Suppressor macrophage (primary cell): ENCODE results near the gene ABI2.

ENCODE experiments used
- DNase-seq, 4 experiments: peaks; one replicate each; pipeline ENCODE4 v3.0.0-alpha.2; 2020 to 2022

The ABI2 gene

DNA sequence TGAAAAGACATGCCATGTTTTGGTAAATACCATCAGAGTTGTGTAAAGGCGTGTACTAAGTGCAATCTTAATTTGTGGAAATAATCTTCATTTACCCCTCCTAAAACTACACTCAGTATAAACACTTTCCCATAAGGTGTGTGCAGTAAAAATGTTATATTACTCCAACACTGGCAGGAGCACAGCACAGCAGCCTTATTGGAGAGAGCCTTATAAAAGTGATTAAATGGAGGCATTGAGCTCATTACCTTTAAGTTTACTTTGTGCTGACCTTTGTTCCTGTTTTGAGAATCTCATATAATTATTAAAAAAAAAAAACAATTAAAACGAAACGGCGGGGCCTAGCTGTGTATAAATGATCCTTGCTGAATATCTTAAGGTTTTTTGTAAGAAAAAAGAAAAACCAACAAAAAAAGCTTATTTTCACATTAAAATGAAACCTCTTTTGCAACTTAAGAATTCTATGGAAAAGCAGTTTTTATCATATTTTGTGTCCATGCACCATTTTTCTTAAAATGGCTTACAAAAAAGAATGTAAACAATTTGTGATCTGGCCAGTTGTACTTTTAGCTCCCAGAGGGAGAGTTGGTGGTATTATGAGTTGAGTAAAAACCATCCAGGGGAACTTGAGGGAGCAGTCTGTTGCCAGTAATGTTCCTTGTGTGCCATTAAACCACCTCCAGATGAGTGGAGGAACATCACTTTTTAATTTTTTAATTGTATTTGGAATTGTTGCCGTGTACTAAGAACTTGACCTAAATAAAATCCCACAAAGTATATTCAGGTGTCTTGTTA is 103.4 kb downstream of the ABI2 start:
- no peak for DNase-seq

DNA sequence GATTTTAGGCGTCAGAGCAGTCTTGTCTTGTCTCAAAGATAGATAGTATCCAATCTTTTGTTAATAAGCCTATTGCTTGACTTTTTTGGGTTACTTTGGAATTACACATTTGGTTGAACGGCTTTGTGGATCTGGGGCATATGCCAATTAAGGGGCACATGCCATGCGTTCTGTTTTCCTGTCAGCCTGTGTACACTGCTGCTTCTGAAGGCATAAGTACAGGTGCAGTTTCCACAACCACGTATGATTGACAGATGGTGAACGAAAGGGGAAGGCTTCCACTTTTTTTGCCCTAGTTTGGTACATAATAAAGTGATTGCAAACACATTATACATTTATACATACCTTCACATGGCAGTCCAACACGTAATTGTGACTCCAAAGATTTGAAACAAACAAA is 104.6 kb downstream of the ABI2 start:
- DNase-seq, result no peak

DNA sequence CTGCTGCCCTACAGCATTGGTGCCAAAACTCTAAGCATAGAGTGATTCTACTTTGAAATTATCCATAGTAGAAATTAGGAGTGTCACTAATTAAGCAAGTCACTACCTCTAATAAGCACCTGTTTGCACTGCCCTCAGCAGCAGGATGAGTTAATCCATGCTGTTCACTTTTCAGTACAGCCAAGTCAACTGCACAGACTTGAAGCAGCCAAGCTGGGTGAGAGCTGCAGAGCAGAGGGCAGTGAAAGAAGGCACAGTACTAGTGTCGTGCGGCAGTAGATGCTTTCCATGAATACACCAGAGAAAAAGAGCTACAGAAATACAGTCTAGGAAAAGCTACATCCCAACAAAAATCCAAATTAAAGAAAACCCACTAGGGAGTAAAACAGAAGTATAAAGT is 108.3 kb downstream of the ABI2 start:
- no peak for DNase-seq

DNA sequence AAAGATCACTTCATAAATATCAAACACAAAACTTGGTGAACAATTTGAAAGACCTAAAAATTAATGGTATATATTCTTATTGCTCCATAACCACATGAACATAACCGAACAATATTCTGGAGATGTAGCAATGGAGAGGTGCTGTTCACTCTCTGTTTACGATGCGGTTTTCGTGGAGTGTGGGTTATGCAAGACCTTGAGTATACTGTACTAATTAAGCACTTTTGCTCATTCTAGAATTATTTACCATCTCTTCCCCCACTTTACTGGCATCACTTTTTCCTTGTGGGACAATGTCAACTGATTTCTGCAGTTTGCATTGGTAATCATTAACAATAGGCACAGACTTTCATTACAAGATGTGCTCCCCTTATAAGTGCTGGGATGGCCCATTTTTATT is 109.3 kb downstream of the ABI2 start:
- DNase-seq, result no peak

DNA sequence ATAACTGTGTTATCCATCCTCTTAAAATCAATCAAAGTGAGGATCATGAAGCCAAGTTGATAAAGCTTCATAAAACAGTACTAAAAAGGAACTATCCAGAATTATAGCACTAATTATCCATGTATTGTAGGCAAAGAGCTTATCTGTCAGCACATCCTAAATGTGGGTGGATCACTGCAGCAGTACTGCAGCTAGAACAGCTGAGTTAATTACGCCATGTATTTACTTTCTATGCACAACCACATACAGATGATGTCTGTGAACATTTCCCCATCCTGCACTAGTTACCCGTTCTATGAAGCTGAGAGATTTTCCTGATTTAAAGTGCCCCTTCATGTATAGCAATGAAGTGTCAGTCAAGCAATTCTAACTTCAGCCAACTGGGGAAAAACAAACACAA is 110.3 kb downstream of the ABI2 start:
- no peak for DNase-seq

DNA sequence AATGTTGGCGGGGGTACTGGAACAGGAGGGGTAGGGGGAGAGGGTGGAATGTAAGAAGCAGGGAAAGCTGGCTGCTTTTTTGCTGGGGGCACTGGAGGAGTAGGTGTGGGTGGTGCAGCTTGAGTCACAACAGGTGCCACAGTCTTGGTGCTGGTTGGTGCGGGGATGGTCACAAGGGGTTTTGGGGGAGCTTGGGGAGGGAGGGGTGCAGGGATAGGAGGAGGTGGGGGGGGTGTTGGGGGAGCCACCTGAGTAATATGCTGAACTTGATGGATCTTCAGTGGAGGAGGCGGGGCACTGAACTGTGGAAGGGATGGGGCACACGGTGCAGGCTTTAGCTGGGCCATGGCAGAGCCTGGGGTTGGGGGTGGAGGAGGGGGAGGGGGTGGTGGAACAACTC is 112.5 kb downstream of the ABI2 start:
- DNase-seq, result no peak

DNA sequence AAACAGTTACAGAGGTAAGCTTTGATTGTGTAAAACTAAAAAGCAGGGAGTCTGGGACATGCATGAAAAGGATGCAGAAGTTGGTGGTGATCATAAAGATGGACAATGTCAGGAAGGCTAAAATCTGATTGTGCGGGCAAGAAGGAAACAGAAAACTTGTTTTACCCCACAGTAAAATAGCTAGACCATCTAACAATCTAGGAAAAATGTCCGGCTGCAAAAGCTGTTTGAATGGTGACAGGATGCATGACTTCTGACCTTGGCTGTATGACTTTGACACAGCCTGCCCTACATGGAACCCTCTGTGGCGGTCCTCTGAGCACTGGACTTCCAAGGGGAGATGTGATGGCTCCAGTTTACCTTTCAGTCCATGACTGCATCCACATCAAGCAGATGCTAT is 113.3 kb downstream of the ABI2 start:
- DNase-seq, result no peak

DNA sequence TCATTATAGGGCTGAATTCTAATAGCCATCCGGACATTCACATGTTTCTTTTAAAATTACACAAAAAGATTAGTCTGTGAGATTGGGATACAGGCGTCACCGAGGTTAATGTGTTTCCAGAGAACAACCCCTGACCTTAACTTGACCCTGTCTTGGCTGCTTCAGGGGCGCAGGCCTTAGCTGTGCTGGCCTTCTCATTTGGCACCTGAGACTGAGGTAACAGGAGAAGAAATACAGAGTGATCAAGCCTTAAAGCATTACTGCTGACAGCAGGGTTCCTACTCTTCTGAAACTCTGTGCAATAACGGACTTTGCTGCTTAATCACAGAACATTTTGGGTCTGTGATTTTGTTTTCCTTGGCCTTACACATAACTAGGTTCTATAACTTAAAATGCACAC is 114.3 kb downstream of the ABI2 start:
- DNase-seq, result no peak

DNA sequence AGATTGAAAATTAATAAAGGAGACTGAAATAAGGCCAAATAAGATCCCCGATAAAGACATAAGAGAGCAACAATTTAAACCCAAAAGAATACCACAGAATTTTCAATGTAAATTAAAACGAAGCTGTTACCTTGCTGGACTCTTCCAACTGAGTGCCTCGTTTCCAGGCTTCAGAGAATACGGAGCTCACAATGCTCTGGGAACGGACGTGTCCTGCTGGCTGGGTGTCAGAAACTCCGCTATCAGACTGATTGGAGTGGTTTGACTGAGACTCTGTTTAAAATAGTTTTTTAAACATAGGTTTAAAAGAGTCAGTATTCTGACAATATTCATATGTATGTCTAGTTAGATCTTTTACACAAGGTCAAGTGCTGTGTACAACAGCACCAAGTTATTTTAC is 116.5 kb downstream of the ABI2 start:
- DNase-seq, result no peak

DNA sequence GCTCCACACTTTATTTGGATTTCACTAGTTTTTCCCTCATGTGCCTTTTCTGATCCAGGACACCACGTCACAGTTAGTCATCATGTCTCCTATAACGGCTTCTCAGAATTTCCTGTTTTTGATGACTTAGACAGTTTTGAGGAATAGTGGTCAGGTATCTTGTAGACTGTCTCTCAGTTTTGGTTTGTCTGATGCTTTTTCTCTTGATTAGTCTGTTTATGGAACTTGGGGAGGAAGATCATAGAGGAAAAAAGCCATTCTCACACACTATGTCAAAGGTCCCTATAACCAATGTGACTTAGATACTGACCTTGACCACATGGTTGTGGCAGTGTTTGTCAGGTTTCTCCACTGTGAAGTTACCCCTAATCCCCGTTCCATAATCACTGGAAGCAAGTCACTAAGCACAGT is 117.9 kb downstream of the ABI2 start:
- DNase-seq, result peak; percentile 11 to 57 (median 36)

DNA sequence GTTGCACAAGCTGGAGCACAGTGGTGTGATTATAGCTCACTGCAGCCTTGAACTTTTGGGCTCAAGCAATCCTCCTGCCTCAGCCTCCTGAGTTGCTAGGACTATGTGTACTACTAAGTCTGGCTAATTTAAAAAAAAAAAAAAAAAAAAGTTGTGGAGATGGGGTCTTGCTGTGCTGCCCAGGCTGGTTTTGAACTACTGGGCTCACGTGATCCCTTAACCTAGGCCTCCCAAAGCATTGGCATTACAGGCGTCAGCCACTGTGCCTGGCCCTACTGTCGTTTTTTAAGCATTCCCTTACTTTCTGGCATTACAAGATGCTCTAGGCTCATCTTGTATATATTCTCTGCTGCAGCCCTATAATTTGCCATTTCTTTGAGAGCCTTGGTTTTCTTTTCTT is 118.6 kb downstream of the ABI2 start:
- no peak for DNase-seq

DNA sequence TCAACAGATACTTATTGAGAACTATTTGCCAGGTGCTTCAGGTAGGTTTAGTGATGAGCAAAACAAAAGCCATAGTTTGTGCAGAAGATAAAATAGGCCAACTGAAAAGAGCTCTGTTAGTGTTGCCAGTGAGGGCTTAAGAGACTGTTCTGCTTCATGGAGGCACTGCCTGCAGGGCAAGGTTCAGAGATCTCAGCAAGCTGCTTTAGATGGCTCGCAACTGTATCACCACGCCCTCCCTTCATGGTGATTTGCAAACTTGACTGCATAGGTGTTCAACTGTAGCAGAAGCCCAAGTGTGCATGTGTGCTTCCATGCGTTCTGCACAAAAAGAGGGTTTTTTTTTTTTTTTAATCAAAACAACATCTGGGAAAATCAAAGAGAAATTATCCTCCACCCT is 122.4 kb downstream of the ABI2 start:
- no peak for DNase-seq

DNA sequence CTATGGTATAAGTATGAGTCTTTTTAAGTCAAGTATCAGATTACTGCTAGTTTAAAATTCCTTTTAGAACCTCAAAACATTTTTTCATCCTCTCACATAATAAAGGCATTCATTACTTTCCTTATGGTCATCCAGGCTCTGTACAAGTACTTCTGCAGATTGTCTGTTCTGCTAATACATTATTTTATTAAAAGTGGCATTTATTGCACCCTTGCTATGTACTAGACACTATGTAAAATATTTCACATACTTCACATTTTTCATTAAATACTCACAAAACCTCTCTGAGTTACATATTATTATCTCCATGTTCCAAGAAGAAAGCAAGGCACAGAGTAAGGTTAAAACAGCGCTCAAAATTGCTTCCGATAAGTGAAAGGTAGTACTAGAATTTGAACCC is 122.8 kb downstream of the ABI2 start:
- DNase-seq, result no peak

DNA sequence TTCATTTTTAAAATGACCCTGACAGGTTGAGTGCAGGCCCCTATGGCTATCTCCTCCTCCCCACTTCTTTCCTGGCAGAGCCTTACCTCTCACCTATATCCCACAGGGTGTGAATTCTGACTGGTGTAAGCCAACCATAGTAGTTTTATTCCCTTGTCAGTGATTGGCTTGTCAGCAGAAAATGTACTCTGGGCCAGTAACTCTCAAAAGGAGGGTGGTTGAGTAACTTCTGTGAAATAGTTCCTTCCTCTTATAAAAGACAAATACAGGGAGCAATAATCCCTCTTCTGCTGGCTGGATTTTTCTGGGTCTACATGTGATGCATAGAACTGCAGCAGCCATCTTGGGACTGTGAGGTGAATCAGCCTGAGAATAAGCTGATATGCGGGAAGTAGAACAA is 123.5 kb downstream of the ABI2 start:
- peak; percentile 50 to 79 (median 64) for DNase-seq

DNA sequence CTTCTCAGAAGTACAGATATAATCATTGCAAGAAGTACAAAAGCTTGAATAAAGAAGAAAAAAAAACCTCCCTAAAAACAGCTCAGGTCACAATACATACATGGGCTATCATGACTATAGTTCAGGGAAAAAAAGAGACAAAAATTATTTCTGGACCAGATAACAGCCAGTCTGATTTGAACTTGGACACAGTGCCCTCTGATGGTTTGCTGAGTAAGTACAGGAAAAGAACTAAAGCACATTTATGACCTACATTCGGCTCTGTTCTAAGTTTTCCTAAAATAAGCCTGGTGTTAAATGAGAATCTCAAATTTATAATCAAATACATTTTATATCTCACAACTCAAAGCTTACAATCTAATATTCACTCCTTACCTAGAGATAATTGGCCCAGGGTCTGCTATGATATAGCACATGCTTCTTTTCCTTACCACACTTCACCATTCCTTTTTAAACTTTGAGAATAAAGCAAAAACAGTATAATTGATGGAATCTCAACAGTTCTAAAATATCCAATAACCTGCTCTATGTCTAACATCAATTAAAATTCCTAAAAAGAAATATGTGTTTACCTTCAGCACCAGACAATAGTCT is 125.8 kb downstream of the ABI2 start:
- peak; percentile 29 to 62 (median 46) for DNase-seq

DNA sequence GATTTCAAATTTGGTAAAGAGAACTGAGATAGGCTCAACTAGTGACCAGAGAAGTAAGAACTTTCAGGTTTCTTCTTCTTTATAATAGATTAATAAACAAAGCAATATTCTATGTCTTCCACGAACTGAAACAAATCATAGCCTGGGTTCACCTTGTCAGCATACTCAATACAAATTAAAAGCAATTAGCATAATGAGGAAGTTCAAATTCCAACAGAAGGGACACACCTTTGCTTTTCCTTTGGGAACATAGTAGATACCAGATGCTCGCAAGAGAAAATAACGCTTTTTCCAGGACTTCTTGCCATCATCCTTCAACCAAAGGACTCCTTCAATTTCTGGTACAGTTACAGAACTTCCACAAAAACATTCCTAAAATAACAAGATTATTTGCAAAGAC is 127.0 kb downstream of the ABI2 start:
- DNase-seq, result no peak

DNA sequence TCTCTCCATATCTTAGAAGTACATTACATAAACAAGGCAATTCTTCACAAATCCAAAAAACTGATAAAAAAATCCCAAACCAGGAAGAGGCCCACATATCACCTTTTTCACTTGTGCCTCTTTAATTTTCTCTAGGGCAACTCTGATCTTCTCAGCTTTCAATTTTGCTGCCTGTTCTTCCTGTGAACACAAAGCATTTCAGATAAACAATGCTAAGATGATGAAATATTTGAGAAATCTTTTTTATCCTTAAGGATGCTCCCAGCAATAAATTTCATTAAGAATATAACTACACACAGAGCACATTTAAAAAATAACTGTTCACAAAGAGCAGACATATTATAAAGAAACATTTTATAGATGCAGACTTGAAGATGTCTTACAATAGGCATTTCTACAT is 133.6 kb downstream of the ABI2 start:
- DNase-seq, result no peak

DNA sequence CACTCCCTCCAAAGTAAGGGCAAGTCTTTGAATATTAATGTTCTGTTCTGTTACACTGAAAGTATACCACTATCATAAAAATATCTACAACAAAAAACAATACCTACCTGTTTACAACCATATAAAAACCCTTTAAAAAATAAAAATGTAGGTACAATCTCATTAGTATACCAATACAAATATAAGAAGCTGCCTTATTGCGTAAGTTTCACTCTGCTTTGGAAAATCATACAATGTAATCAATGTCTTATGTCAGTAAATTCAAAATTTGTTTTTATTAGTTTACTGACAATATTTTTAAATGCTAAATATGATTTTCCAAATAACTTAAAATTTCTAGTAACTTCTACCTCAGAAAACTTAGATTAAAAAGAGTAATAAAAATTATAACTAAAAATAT is 134.1 kb downstream of the ABI2 start:
- DNase-seq, result no peak

DNA sequence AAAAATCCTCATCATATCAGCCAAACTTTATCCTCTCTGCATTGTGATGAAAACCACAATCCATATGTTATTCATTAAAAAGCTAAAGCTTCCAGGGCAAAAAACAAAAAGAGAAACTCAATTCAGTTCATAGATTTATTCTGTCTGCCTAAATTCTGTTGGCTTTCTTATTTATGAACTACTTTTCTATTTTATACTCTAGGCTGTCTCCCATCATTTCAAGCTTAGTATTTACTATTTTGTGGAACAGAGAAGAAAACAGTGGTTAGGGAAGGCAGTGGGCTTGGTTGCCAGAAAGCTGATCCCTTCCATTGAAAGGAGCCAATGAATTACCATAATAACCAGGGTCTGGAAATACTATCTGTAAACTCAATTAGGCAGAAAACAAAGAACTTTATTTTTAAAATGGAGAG is 135.1 kb downstream of the ABI2 start:
- no peak for DNase-seq

DNA sequence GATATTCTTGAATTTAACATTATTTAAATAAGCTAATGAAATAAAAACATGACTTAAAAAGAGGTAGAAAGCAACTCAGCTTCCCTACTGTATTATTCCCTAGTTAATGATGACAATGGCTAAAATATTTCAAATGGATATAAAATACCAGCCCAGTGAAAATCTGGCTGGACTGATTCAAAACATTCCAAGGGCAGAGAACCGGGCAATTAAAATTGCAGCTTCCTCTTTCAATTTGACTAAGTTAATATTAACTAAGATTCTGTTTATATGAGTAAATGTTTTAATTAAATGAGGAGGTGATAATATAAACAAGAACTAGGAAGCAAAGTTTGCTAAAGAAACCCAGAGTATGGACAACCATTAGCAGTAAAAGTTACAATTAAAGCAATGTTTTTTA is 141.4 kb downstream of the ABI2 start:
- DNase-seq, result peak in 1 of 4 experiments; percentile 29

DNA sequence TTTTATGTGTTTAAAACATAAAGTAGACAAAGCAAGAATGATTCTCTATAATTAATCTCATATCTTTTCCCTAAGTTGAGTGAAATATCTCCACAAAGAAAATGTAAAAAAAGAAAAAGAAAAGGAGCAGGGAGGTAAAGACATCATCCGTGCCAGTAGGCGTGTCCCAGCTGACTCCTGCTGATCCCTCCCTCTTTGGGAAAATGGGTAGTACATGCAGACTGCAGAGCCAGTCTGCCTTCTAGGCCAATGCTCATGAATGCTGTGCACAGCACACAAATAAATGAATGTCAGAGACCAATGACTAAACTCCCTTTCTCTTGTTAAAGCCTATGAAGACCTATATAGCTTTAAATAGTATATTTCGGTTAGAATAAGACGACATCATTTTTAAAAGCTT is 142.2 kb downstream of the ABI2 start:
- DNase-seq, result no peak

DNA sequence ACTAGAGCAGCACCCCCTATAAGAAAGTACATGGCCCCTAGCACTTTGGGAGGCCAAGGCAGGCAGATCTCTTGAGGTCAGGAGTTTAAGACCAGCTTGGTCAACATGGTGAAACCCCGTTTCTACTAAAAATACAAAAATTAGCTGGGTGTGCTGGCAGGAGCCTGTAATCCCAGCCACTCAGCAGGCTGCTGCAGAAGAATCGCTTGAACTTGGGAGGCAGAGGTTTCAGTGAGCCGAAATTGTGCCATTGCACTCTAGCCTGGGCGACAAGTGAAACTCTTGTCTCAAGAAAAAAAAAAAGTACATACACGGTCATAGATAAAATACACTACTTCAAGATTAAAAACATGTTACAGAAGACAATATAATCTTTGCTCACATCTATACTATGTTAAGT is 143.1 kb downstream of the ABI2 start:
- no peak for DNase-seq

DNA sequence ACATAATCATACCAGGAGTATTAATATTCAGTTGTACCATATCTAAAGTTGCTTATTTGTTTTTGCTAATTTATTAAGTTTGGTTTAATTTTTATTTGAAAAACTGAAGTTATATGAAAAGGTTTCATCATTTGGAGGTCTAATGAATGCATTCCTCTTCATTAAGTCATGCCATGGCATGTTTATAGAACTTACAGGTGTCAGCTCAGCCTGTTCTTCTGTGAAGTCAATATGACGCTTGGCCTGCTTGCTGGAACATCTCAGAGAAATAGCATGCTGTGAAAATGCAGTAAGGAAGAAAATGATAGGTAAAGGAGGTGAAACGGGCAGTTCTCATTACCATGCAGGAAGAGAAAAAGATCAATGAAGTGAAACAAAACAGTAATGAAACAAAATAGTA is 148.7 kb downstream of the ABI2 start:
- no peak for DNase-seq

DNA sequence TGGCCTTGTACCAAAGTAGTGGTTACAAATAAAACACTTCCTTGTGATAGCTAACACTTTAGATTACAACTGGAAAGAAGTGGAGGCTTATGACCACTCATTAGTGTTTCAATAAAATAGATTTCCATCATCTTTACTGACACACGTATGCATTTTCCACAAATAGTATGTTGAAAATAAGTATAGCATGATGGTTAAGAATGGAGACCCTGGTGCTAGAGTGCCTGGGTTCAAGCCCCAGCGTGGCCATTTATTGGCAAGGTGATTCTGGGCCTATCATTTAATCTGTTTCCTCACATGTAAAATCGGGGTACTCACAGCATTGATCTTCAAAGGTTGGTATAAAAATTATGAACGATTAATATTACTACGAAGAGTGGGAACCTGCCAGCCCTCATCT is 152.4 kb downstream of the ABI2 start:
- DNase-seq, result no peak
